GM12878 (cell line): ENCODE results near the gene PCYOX1L. TPM values are rescaled to one million over a fixed set of nuclear protein-coding genes. Genes with fewer than 3 reads are reported as not detected.
A peak's percentile ranks its signal among the peaks of the same experiment; 100 is the strongest.

ENCODE experiments used
- ASH2L ChIP-seq: fragments of 300-600, 200-600 bp; sonication (generic); IDR thresholded peaks from 2 replicates; pipeline ENCODE4 v1.6.1; 2017; ENCODE audit warnings: low read depth, mild to moderate bottlenecking, borderline replicate concordance
- BCL3 ChIP-seq: IDR thresholded peaks from 2 replicates; pipeline ENCODE4 v1.6.1; 2011; ENCODE audit warnings: borderline replicate concordance, low read depth, mild to moderate bottlenecking, moderate library complexity, low read length; ENCODE audit not compliant: insufficient read depth, poor library complexity, severe bottlenecking
- CHD1 ChIP-seq: IDR thresholded peaks from 2 replicates; pipeline ENCODE4 v1.6.1; 2012; ENCODE audit warnings: low read depth, low read length, improper control_type of control experiment
- CHD2 ChIP-seq: IDR thresholded peaks from 2 replicates; pipeline ENCODE4 v1.6.1; 2011; ENCODE audit warnings: low read depth, low read length, improper control_type of control experiment, borderline replicate concordance
- E2F4 ChIP-seq: IDR thresholded peaks from 2 replicates; pipeline ENCODE4 v1.6.1; 2012; ENCODE audit warnings: low read depth, low read length, improper control_type of control experiment
- HDAC6 ChIP-seq: fragments of 200-600 bp; sonication (generic); IDR thresholded peaks from one replicate; pipeline ENCODE4 v1.8.0; 2017; ENCODE audit warnings: antibody characterized with exemption; ENCODE audit not compliant: unreplicated experiment
- IKZF2 ChIP-seq, 2 experiments: fragments of 450-650 bp; IDR thresholded peaks; 2 replicates each; pipeline ENCODE4 v1.6.1; 2017; ENCODE audit warnings: mild to moderate bottlenecking in 2 of 2, moderate library complexity in 2 of 2
- LARP7 ChIP-seq: fragments of 450-650 bp; IDR thresholded peaks from 2 replicates; pipeline ENCODE4 v1.6.1; 2017; ENCODE audit warnings: mild to moderate bottlenecking
- MTA3 ChIP-seq: IDR thresholded peaks from 2 replicates; pipeline ENCODE4 v1.6.1; 2012; ENCODE audit warnings: low read length, inconsistent platforms, borderline replicate concordance
- NBN ChIP-seq: fragments of 450-650 bp; IDR thresholded peaks from 2 replicates; pipeline ENCODE4 v1.6.1; 2016
- NR2C2 ChIP-seq: IDR thresholded peaks from 2 replicates; pipeline ENCODE4 v1.6.1; 2011; ENCODE audit warnings: borderline replicate concordance, low read depth; ENCODE audit not compliant: control insufficient read depth, insufficient read length
- RAD21 ChIP-seq: IDR thresholded peaks from 2 replicates; pipeline ENCODE4 v1.6.1; 2011; ENCODE audit warnings: mild to moderate bottlenecking, low read depth, low read length, moderate library complexity; ENCODE audit not compliant: insufficient read depth
- RAD51 ChIP-seq: fragments of 450-650 bp; IDR thresholded peaks from 2 replicates; pipeline ENCODE4 v1.6.1; 2016; ENCODE audit warnings: moderate library complexity, mild to moderate bottlenecking, inconsistent platforms
- RELA ChIP-seq: fragments of 450-650 bp; IDR thresholded peaks from 2 replicates; pipeline ENCODE4 v1.8.0; 2014; ENCODE audit warnings: borderline replicate concordance; ENCODE audit not compliant: partially characterized antibody
- SIN3A ChIP-seq: IDR thresholded peaks from 2 replicates; pipeline ENCODE4 v1.6.1; 2012; ENCODE audit warnings: low read depth, low read length, improper control_type of control experiment
- SKIL ChIP-seq: fragments of 450-650 bp; IDR thresholded peaks from 2 replicates; pipeline ENCODE4 v1.6.1; 2017; ENCODE audit warnings: mild to moderate bottlenecking, low read depth, inconsistent platforms; ENCODE audit not compliant: poor library complexity, severe bottlenecking
- TAF1 ChIP-seq: IDR thresholded peaks from 2 replicates; pipeline ENCODE4 v1.6.1; 2011; ENCODE audit warnings: mild to moderate bottlenecking, low read depth, low read length, borderline replicate concordance
- ZNF24 ChIP-seq: fragments of 450-650 bp; IDR thresholded peaks from 2 replicates; pipeline ENCODE4 v1.6.1; 2017; ENCODE audit warnings: antibody characterized with exemption, mild to moderate bottlenecking
- ZSCAN29 ChIP-seq: fragments of 450-650 bp; IDR thresholded peaks from 2 replicates; pipeline ENCODE4 v1.6.1; 2017; ENCODE audit warnings: mild to moderate bottlenecking, moderate library complexity
- polyA plus RNA-seq, 11 experiments: library from polyadenylated mRNA; depleted of rRNA in 4 of 11; unstranded in 6 of 11; stranded (reverse) in 5 of 11; fragments of >200 nt; fragmentation: Nextera tagmentation in 4 of 11; fragmentation: Illumina TruSeq in 1 of 11; extraction: Ambion mirVana in 4 of 11; extraction: Trizol in 1 of 11; gene quantifications; 1 replicate in 1 of 11; 2 replicates in 10 of 11; pipeline versions ENCODE4 v1.2.1 to v1.2.3, GENCODE V29; 2011 to 2016; ENCODE audit warnings: inconsistent platforms in 2 of 11, missing spikeins in 2 of 11, low read depth in 1 of 11
- total RNA-seq, 4 experiments: library from RNA; depleted of rRNA in 3 of 4; stranded (reverse); fragments of >200 nt in 3 of 4; fragmentation: Illumina TruSeq in 1 of 4; extraction: Trizol in 1 of 4; gene quantifications; 2 replicates each; pipeline versions ENCODE4 v1.2.1 to v1.2.3, GENCODE V29; 2013 to 2021
- TF ChIP-seq, protein P1 (sequence below): IDR thresholded peaks from 2 replicates; pipeline ENCODE4 v1.6.1; 2012; ENCODE audit warnings: improper control_type of control experiment, low read depth, low read length; ENCODE audit not compliant: insufficient replicate concordance

Gene PCYOX1L
- total and polyA plus RNA-seq, 10 of the 15 experiments (the other 5 are each of a cell fraction or from before 2014, with no cell fraction given) = 2.9 to 17.0 (median 12.9) TPM

GRCh38 chr5:149345147-149345891 lies 12.5 kb upstream of the PCYOX1L start, which contains the start of gene GRPEL2 (continued):
- TF ChIP-seq, protein P1, sequence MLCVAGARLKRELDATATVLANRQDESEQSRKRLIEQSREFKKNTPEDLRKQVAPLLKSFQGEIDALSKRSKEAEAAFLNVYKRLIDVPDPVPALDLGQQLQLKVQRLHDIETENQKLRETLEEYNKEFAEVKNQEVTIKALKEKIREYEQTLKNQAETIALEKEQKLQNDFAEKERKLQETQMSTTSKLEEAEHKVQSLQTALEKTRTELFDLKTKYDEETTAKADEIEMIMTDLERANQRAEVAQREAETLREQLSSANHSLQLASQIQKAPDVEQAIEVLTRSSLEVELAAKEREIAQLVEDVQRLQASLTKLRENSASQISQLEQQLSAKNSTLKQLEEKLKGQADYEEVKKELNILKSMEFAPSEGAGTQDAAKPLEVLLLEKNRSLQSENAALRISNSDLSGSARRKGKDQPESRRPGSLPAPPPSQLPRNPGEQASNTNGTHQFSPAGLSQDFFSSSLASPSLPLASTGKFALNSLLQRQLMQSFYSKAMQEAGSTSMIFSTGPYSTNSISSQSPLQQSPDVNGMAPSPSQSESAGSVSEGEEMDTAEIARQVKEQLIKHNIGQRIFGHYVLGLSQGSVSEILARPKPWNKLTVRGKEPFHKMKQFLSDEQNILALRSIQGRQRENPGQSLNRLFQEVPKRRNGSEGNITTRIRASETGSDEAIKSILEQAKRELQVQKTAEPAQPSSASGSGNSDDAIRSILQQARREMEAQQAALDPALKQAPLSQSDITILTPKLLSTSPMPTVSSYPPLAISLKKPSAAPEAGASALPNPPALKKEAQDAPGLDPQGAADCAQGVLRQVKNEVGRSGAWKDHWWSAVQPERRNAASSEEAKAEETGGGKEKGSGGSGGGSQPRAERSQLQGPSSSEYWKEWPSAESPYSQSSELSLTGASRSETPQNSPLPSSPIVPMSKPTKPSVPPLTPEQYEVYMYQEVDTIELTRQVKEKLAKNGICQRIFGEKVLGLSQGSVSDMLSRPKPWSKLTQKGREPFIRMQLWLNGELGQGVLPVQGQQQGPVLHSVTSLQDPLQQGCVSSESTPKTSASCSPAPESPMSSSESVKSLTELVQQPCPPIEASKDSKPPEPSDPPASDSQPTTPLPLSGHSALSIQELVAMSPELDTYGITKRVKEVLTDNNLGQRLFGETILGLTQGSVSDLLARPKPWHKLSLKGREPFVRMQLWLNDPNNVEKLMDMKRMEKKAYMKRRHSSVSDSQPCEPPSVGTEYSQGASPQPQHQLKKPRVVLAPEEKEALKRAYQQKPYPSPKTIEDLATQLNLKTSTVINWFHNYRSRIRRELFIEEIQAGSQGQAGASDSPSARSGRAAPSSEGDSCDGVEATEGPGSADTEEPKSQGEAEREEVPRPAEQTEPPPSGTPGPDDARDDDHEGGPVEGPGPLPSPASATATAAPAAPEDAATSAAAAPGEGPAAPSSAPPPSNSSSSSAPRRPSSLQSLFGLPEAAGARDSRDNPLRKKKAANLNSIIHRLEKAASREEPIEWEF = no peak
- TF ChIP-seq NR2C2 = no peak
- 0 out of 2 replicates have a peak, but pooled peaks have one; percentile 47 for TF ChIP-seq CHD1
- peak; percentile 26; the same call in 1 of the 2 replicates for TF ChIP-seq MTA3
- TF ChIP-seq E2F4 = no peak
- no peak for TF ChIP-seq RAD51
- TF ChIP-seq BCL3 = no peak
- peak; percentile 73 for TF ChIP-seq TAF1
- TF ChIP-seq ZSCAN29 = no peak
- TF ChIP-seq NBN = 0 out of 2 replicates have a peak, but pooled peaks have one; percentile 70
- TF ChIP-seq ZNF24 = no peak
- TF ChIP-seq IKZF2 (IDR thresholded peaks at IDR 0.05) = peak; percentile 53 to 62; a peak in 2 of 4 replicates
- TF ChIP-seq SIN3A = peak; percentile 74; the same call in 1 of the 2 replicates
- no peak for TF ChIP-seq ASH2L
- TF ChIP-seq LARP7 = peak; percentile 74
- TF ChIP-seq RELA = peak; percentile 14
- no peak for TF ChIP-seq HDAC6
- TF ChIP-seq SKIL = peak; percentile 51
- no peak for TF ChIP-seq RAD21
- TF ChIP-seq CHD2 = peak; percentile 54; the same call in 1 of the 2 replicates
